ENCODE results near the gene CNOT6.

GRCh38 chr5:180532268-180532667 lies 38.1 kb downstream of the CNOT6 start:
- no peak for TF ChIP-seq EP300 (IDR thresholded peaks at IDR 0.05)
- TF ChIP-seq POLR2A (IDR thresholded peaks at IDR 0.05): no peak
- no peak for TF ChIP-seq CTCF (IDR thresholded peaks at IDR 0.05)
- TF ChIP-seq POLR2AphosphoS5 (IDR thresholded peaks at IDR 0.05): no peak

Measured in upper lobe of left lung (tissue), 4 donors.